Measurements from ENCODE around the gene PBOV1. TPM values are rescaled to one million over a fixed set of nuclear protein-coding genes. Genes with fewer than 3 reads are reported as not detected.

Gene PBOV1
- total RNA-seq, 1 donor from 2014 or later: not detected

DNA sequence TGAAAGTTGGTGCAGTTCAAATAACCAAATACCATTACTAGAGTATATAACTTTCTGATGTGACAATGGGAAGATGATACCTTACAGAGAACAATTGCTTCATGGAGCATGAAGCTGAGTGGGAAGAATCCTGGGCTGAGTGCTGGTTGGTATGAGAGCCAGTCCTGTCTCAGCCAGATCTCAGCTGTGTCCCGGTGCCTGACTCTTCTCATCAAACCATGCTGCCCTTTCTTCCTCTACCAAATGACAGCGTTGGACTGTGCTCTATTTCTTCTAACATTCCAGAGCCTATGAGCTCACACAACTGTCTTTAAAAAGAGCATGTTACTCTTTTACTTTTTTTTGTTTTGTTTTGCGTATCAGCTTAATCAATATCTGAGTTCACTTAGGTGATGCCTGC is 27.5 kb upstream of the PBOV1 start:
- intact Hi-C loops (cut with DNase I): no loop called here
- H3K36me3 ChIP-seq: no peaks in the 10 kb centered on the region
- TF ChIP-seq, protein P1, sequence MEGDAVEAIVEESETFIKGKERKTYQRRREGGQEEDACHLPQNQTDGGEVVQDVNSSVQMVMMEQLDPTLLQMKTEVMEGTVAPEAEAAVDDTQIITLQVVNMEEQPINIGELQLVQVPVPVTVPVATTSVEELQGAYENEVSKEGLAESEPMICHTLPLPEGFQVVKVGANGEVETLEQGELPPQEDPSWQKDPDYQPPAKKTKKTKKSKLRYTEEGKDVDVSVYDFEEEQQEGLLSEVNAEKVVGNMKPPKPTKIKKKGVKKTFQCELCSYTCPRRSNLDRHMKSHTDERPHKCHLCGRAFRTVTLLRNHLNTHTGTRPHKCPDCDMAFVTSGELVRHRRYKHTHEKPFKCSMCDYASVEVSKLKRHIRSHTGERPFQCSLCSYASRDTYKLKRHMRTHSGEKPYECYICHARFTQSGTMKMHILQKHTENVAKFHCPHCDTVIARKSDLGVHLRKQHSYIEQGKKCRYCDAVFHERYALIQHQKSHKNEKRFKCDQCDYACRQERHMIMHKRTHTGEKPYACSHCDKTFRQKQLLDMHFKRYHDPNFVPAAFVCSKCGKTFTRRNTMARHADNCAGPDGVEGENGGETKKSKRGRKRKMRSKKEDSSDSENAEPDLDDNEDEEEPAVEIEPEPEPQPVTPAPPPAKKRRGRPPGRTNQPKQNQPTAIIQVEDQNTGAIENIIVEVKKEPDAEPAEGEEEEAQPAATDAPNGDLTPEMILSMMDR (IDR thresholded peaks at IDR 0.05): no peak
- H3K4me1 ChIP-seq: no peaks in the 10 kb centered on the region
- H3K27ac ChIP-seq: no peak overlapping the region
- no peaks in the 10 kb centered on the region for H3K9me3 ChIP-seq
- no peak for DNase-seq (ENCODE audit: low spot score in 2 of 2)
- H3K27me3 ChIP-seq: no peaks in the 10 kb centered on the region
- H3K4me3 ChIP-seq: no peak overlapping the region

DNA sequence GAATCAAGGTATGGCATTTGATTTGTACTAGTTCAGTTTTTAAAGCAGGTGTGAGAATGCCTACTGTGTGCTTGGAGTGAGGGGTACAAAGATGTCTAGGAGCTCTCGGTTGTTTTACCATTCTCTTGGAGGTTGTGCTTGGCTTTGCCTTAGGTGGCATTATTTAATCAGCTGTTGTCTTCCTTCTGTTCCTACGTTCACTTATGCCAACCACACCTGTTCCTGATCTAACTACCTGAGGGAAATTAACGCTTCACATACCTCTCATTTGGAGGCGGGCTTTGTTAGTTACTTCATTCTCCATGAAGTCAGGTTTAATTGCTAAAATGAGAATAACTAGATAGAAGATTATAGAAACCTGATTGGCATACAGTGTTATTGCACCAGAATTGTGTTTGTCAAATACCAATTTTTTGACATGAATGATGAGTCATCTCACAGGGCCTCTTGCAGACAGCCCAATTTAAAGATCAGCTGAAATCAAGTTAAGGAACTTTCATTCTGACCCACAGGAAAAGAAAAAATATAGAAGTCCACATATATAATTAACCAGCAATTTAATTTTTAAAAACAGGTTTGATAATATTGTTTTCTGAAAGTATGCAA is 24.8 kb upstream of the PBOV1 start:
- no peak overlapping the region for H3K27ac ChIP-seq
- intact Hi-C loops (cut with DNase I): no loop called here
- H3K4me1 ChIP-seq: no peaks in the 10 kb centered on the region
- H3K9me3 ChIP-seq: no peaks in the 10 kb centered on the region
- DNase-seq (ENCODE audit: low spot score in 2 of 2): no peak
- H3K27me3 ChIP-seq: no peaks in the 10 kb centered on the region
- H3K4me3 ChIP-seq: no peak overlapping the region
- no peaks in the 10 kb centered on the region for H3K36me3 ChIP-seq
- TF ChIP-seq, protein P1 (IDR thresholded peaks at IDR 0.05): no peak

DNA sequence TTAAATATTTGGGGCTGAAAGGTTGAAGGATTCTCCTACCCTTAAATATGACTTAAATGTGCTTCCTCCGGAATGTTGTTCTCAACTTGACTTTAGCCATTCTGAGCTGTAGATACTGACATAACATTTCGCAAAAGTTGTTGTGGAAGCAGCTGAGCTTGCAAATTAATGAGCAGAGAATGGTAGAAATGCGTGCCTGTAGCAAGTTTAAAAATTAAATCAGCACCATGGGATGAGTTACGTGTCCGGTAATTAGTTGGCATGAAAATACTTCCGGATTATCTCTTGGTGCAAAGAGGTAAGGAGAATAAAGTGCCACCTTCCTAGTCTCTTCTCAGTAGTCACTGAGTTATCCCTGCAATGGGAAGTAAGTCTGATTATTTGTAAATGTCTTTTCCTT is 23.6 kb upstream of the PBOV1 start:
- Histone ChIP-seq H3K27me3 (no peaks in the 10 kb centered on the region), H3K27ac (no peak overlapping the region), H3K36me3 (no peaks in the 10 kb centered on the region), H3K4me1 (no peaks in the 10 kb centered on the region), H3K4me3 (no peak overlapping the region), H3K9me3 (no peaks in the 10 kb centered on the region)
- TF ChIP-seq, protein P1 (IDR thresholded peaks at IDR 0.05): no peak
- intact Hi-C loops (cut with DNase I): no loop called here
- no peak for DNase-seq (ENCODE audit: low spot score in 2 of 2)

DNA sequence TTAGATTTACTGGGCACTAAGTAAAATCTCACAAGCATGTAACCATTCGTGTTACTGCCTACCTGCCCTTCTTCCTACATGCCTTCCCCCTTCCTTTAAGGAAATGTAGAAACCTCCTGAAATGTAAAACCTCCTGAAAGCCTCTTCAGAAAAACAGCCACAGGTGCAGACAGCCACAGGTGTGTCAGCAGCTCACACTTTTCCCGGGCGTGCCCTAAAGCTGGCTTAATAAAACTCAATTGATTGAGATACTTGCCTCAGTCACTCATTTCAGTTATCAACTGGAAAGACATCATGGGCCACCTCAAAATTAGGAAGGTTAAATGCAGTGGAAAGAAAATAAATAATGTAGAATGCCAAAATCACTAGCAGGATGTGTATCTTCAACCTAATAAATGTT is 23.1 kb upstream of the PBOV1 start:
- Histone ChIP-seq H3K9me3 (no peaks in the 10 kb centered on the region), H3K36me3 (no peaks in the 10 kb centered on the region), H3K27me3 (no peaks in the 10 kb centered on the region), H3K4me3 (no peak overlapping the region), H3K27ac (no peak overlapping the region), H3K4me1 (no peaks in the 10 kb centered on the region)
- DNase-seq (ENCODE audit: low spot score in 2 of 2): no peak
- TF ChIP-seq, protein P1 (IDR thresholded peaks at IDR 0.05): no peak
- intact Hi-C loops (cut with DNase I): no loop called here

DNA sequence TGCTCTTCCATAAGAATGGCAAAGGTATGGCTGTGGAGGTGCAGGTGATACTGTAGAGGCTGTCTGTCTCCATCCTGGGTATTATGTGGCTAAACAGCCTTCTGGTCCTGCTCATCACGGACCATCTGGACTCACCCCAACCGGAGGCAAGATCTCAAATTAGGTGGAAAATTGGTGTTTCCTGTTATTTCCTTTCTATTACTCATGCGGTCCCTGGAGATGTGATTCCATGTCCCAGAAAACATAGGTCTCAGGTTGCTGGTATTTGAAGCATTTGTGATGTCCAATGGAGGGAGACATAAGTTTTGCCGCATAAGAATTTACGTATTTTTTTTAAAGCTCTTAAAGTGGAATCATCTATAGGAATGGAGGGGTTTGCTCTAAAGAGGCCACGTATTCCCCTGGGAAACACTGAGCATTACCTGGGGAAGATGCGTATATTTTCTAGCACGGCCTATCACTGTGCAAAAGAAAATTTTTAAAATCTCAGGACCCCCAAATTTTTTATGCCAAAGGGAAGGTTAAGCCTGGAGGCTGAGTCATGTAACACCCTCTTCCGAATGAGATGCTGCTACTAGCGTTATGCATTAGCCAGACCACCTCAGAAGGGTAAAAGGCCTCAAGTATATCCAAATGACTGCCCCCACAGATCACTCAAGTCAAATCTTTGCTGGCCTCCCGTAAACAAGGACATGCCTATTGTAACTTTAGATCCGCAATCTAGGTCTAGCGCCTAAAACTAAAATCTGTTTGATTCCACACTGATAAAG is 22.4 kb upstream of the PBOV1 start:
- Histone ChIP-seq H3K4me3 (no peak overlapping the region), H3K27me3 (no peaks in the 10 kb centered on the region), H3K36me3 (no peaks in the 10 kb centered on the region), H3K9me3 (no peaks in the 10 kb centered on the region), H3K27ac (no peak overlapping the region), H3K4me1 (no peaks in the 10 kb centered on the region)
- intact Hi-C loops (cut with DNase I): no loop called here
- TF ChIP-seq, protein P1 (IDR thresholded peaks at IDR 0.05): no peak
- no peak for DNase-seq (ENCODE audit: low spot score in 2 of 2)
